GM21529 (cell line): ENCODE measurements around the gene ZIC3.
"Not testable (repeated sequence)": the region's sequence is repeated elsewhere in the genome, so short reads cannot be mapped to it uniquely, and the experiment has no call there.

Source experiments
- ATAC-seq: cut with Tn5 transposase; IDR thresholded peaks from one replicate; pipeline ENCODE4 v1.9.1; 2021; ENCODE audit not compliant: unreplicated experiment

The ZIC3 gene

GRCh38 chrX:137565921-137566745 lies at the start of gene ZIC3:
Gene ZIC3 (plus strand): TSS chrX:137566127. CDS start chrX:137566692, 565 bp downstream.
- no peak for ATAC-seq

GRCh38 chrX:137519459-137519858 lies 46.5 kb upstream of the ZIC3 start:
- ATAC-seq: no peak

GRCh38 chrX:137545711-137546651 lies 19.9 kb upstream of the ZIC3 start:
- ATAC-seq: no peak

GRCh38 chrX:137547291-137547690 lies 18.6 kb upstream of the ZIC3 start:
- ATAC-seq: no peak

- ATAC-seq: no peak
Observed at GRCh38 chrX:137548261-137548660, 17.7 kb upstream of the ZIC3 start.

- ATAC-seq: no peak
Observed at GRCh38 chrX:137549073-137549472, 16.9 kb upstream of the ZIC3 start.

GRCh38 chrX:137549851-137550664 lies 15.9 kb upstream of the ZIC3 start:
- ATAC-seq: no peak

- ATAC-seq: no peak
Observed at GRCh38 chrX:137550665-137551261, 15.2 kb upstream of the ZIC3 start.

GRCh38 chrX:137552098-137552497 lies 13.8 kb upstream of the ZIC3 start:
- ATAC-seq: not testable (repeated sequence)

GRCh38 chrX:137562096-137562495 lies 3.8 kb upstream of the ZIC3 start:
- no peak for ATAC-seq

- no peak for ATAC-seq
Observed at GRCh38 chrX:137563681-137564651, 2.0 kb upstream of the ZIC3 start.

- no peak for ATAC-seq
Observed at GRCh38 chrX:137565318-137565904, 516 bp upstream of the ZIC3 start.

GRCh38 chrX:137566746-137567679 lies 1.1 kb downstream of the ZIC3 start:
- no peak for ATAC-seq

- ATAC-seq: no peak
Observed at GRCh38 chrX:137567682-137568232, 1.8 kb downstream of the ZIC3 start.

- no peak for ATAC-seq
Observed at GRCh38 chrX:137568741-137569469, 3.0 kb downstream of the ZIC3 start.

GRCh38 chrX:137569470-137569891 lies 3.6 kb downstream of the ZIC3 start:
- no peak for ATAC-seq
